ENCODE data around the gene TESK2. TPM values are rescaled to one million over a fixed set of nuclear protein-coding genes. Genes with fewer than 3 reads are reported as not detected.

Gene TESK2
- polyA plus RNA-seq, 1 donor = 12.8 TPM

DNA sequence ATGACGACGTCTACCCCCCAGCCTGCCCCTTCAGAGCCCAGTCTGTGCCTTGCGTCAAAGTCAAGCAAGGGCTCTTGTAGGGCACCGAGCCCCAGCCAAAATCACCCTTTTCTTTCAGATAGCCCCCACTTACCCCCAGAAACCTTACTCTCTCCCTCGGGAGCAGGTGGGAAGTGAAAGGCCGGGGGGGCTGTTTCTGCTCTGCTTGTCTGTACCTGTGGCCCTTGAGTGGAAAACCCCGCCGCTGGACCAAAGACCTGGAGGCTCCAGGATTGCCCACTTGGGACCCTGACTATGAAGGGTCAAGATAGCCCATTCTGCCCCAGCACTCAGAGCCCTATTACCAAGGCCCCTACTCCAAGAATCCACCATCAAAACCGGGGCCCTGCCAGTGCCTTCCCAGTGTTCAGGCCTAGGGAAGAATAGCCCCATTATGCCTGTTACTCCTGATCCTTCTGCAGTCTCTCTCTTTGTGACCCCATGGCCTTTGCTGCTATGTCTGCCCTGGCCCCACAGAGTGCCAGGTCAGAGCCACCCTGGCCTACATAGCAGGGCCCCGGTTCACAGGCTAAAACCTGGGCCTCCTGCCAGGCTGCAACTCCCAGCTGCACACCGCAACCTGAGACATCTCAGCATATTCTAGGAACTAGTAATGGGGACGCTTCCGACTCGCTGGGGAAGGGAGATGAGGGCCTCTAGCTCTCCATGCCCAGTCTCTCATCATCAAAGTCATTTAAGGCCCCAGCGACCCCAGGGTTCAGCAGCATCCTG, 186.5 kb downstream of the TESK2 start:
- peaks cover 11% of the 10 kb centered on the region for H3K4me1 ChIP-seq (ENCODE audit: control insufficient read depth, insufficient read depth, low read length)
- no peaks in the 10 kb centered on the region for H3K9me3 ChIP-seq (ENCODE audit: control insufficient read depth, low read depth, low read length)
- no peaks in the 10 kb centered on the region for H3K27me3 ChIP-seq (ENCODE audit: control insufficient read depth, insufficient read depth, low read length)
- H3K36me3 ChIP-seq (ENCODE audit: control insufficient read depth, insufficient read depth, low read length) = no peaks in the 10 kb centered on the region
- DNase-seq = peak in 1 of 2 donors; percentile 46
- no CpG with 5 or more reads among the region's 15 CpGs for WGBS (ENCODE audit: insufficient coverage, low lambda C conversion rate)
- H3K27ac ChIP-seq (ENCODE audit: low read length) = peak overlapping the region; percentile 93
- H3K4me3 ChIP-seq (ENCODE audit: low read length) = peak overlapping the region; percentile 78

DNA sequence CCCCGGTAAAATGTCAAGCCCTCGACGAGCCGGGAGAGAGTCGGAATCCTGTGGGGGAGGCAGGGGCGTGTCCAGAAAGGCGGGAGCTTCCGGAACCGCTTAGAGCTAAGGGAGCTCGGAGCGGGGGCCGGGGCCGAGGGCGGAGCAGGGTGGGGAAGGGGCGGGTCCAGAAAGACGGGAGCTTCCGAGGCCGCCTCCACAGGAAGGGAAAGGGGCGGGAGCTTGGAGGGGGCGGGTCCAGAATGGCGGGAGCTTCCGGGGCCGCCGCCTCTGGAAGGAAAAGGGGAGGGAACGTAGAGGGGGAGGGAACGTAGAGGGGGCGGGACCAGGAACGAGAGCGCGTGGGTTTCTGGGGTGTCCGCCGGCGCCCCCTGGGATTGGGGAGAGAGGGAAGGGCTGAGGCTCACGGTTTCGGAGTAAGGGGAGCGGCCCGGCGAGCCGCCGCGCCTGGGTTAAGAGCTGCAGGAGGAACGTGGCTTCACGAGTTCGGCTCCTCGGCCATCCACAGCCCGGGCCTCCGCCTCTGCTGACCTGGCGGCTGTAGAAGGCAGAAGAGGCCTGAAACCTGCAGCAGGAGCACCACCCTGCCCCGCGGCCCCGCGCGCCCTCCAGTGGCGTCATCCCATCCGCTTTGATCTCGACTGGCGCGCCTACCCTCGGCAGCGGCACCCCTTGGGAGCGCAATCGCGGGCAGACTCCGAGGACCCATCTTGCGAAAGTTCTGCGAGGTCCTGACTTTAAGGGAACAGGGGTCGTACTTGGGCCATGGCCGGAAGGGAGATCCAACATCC, 187.2 kb downstream of the TESK2 start:
- no CpG with 5 or more reads among the region's 68 CpGs for WGBS (ENCODE audit: insufficient coverage, low lambda C conversion rate)
- Histone ChIP-seq H3K36me3 (ENCODE audit: control insufficient read depth, insufficient read depth, low read length) (no peaks in the 10 kb centered on the region), H3K27me3 (ENCODE audit: control insufficient read depth, insufficient read depth, low read length) (no peaks in the 10 kb centered on the region), H3K4me1 (ENCODE audit: control insufficient read depth, insufficient read depth, low read length) (peaks cover 11% of the 10 kb centered on the region), H3K4me3 (ENCODE audit: low read length) (peak overlapping the region; percentile 85), H3K27ac (ENCODE audit: low read length) (peak overlapping the region; percentile 93), H3K9me3 (ENCODE audit: control insufficient read depth, low read depth, low read length) (no peaks in the 10 kb centered on the region)
- peak; percentile 98 for DNase-seq

DNA sequence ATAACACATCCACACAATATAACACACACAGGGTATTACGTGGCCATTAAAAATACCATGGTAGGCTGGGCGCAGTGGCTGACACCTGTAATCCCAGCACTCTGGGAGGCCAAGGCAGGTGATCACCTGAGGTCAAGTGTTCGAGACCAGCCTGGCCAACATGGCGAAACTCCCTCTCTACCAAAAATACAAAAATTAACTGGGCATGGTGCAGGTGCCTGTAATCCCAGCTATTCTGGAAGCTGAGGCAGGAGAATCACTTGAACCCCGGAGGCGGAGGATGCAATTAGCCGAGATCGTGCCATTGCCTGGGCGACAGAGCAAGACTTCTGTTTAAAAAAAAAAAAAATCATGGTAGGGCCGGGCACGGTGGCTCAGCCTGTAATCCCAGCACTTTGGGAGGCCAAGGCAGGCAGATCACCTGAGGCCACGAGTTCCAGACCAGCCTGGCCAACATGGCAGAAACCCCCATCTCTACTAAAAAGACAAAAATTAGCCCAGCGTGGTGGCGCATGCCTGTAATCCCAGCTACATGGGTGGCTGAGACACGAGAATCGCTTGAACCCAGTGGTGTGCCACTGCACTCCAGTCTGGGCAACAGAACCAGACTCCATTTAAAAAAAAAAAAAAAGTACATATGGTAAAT, 188.3 kb downstream of the TESK2 start:
- 100% methylated on average over 1 of the region's 16 CpGs for WGBS (ENCODE audit: insufficient coverage, low lambda C conversion rate)
- H3K27ac ChIP-seq (ENCODE audit: low read length) = no peak overlapping the region
- no peak for DNase-seq

DNA sequence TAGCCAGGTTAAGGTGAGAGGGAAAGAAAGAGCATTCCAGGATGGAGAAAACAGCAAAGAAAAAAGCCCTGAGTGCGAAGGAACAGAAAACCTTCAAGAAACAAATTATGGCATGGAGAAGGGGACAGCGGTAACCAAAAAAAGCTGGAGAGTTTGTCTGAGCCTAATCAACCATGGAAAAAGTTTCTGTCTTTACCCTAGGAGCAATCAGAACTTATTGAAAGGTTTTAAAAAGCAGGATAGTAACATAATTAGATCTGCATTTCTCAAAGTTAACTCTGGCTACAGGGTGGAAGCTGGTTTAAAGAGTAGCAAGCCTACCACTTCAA, 190.3 kb downstream of the TESK2 start:
- 75% methylated on average over 2 of the region's 2 CpGs for WGBS (ENCODE audit: insufficient coverage, low lambda C conversion rate)
- Histone ChIP-seq H3K9me3 (ENCODE audit: control insufficient read depth, low read depth, low read length) (no peaks in the 10 kb centered on the region), H3K36me3 (ENCODE audit: control insufficient read depth, insufficient read depth, low read length) (no peaks in the 10 kb centered on the region), H3K4me3 (ENCODE audit: low read length) (no peak overlapping the region), H3K4me1 (ENCODE audit: control insufficient read depth, insufficient read depth, low read length) (peaks cover 17% of the 10 kb centered on the region), H3K27me3 (ENCODE audit: control insufficient read depth, insufficient read depth, low read length) (no peaks in the 10 kb centered on the region), H3K27ac (ENCODE audit: low read length) (no peak overlapping the region)
- DNase-seq = no peak

More for the DNA sequence above, 188.3 kb downstream of the TESK2 start:
- Histone ChIP-seq H3K9me3 (ENCODE audit: control insufficient read depth, low read depth, low read length) (no peaks in the 10 kb centered on the region), H3K27me3 (ENCODE audit: control insufficient read depth, insufficient read depth, low read length) (no peaks in the 10 kb centered on the region), H3K4me1 (ENCODE audit: control insufficient read depth, insufficient read depth, low read length) (peaks cover 14% of the 10 kb centered on the region), H3K36me3 (ENCODE audit: control insufficient read depth, insufficient read depth, low read length) (no peaks in the 10 kb centered on the region), H3K4me3 (ENCODE audit: low read length) (peak overlapping the region; percentile 85)

DNA sequence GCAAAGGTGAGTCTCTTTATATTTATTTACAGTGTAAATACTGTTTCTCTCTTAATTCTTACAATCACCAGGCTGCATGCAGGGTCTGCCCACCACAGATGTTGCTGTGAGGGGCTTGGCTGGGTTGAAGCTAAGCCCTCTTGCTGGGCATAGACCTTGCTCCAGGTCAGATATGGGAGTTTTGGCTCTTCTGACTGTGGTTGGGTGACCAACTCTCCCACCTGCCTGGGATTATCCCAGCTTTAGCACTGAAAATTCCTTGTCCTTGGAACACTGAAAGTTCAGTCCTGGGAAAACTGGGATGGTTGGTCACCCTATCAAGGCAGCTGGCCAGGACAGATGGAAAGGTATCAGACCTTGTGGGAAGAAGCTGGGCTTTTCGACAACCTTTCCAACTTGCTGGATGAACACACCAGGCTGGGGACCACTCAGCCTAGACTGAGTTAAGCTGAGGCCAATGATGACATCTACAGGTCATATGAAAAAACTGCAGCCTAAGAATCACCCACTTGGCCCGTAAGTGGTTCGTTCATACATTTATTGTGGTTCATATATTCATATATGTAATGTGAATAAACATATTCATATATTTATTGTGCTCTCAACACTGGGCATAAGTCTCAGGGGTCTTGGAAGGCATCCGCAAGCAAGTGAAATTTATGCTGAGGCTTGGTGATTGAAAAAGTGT, 190.8 kb downstream of the TESK2 start:
- no peaks in the 10 kb centered on the region for H3K27me3 ChIP-seq (ENCODE audit: control insufficient read depth, insufficient read depth, low read length)
- H3K27ac ChIP-seq (ENCODE audit: low read length) = no peak overlapping the region
- H3K4me3 ChIP-seq (ENCODE audit: low read length) = no peak overlapping the region
- no CpG with 5 or more reads among the region's 4 CpGs for WGBS (ENCODE audit: insufficient coverage, low lambda C conversion rate)
- H3K9me3 ChIP-seq (ENCODE audit: control insufficient read depth, low read depth, low read length) = no peaks in the 10 kb centered on the region
- H3K36me3 ChIP-seq (ENCODE audit: control insufficient read depth, insufficient read depth, low read length) = no peaks in the 10 kb centered on the region
- peak; percentile 53 to 60 for DNase-seq
- peaks cover 17% of the 10 kb centered on the region for H3K4me1 ChIP-seq (ENCODE audit: control insufficient read depth, insufficient read depth, low read length)

DNA sequence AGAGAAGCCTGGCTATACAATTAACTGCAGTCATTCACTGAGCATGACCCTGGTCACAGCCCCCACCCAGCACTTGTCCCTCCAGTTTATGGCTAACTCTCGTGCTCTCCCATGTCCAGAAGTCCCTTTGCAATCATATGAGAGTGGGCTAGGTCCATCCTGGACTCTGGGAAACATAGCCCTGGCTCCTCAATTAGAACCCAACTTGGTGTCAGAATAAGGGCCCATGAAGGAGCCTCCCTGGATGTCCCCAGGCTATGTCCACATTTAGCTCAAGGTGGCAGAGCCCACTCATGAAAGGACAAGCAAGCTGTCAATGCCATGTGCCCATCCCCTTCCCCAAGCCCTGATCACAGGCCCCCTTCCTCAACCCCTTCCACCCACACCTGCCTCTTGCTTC, 191.7 kb downstream of the TESK2 start:
- Histone ChIP-seq H3K4me3 (ENCODE audit: low read length) (no peak overlapping the region), H3K4me1 (ENCODE audit: control insufficient read depth, insufficient read depth, low read length) (peaks cover 10% of the 10 kb centered on the region), H3K27me3 (ENCODE audit: control insufficient read depth, insufficient read depth, low read length) (no peaks in the 10 kb centered on the region), H3K27ac (ENCODE audit: low read length) (no peak overlapping the region), H3K9me3 (ENCODE audit: control insufficient read depth, low read depth, low read length) (no peaks in the 10 kb centered on the region), H3K36me3 (ENCODE audit: control insufficient read depth, insufficient read depth, low read length) (no peaks in the 10 kb centered on the region)
- no peak for DNase-seq
- no CpG with 5 or more reads among the region's 1 CpG for whole genome bisulfite sequencing (ENCODE audit: insufficient coverage, low lambda C conversion rate)

DNA sequence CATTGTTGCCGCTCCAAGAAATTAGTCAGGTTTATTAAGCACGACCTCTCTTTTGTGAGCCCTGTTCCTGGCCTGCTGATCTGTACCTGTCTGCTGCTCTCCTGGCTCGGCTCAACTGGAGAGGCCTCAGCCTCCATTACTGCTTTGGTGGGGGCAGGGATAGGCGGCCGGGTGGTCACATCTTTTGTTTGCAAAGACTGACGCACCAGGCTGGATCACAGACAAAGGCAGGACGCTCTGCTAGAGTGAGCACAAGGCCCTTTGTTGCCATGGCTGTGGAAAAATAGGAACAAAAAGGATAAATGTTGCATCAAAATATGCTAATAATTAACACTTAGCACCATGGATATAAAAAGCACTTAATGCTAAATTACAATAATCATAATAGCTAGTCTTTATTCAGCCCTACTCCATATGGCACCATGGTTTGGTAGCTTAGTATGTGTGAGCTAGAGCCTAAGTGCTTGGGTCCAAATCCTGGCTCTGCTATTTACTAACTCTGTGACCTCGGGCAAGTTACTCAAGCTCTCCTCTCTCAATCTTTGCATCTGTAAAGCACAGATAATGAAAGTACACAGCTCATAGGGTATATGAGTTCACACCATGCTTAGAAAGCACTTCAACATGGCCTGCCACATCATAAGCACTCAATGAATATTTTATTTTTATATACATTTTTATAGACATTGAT, 193.2 kb downstream of the TESK2 start:
- H3K27ac ChIP-seq (ENCODE audit: low read length) = no peak overlapping the region
- no CpG with 5 or more reads among the region's 8 CpGs for WGBS (ENCODE audit: insufficient coverage, low lambda C conversion rate)
- no peak overlapping the region for H3K4me3 ChIP-seq (ENCODE audit: low read length)
- DNase-seq = peak; percentile 26 to 55
- no peaks in the 10 kb centered on the region for H3K9me3 ChIP-seq (ENCODE audit: control insufficient read depth, low read depth, low read length)
- H3K36me3 ChIP-seq (ENCODE audit: control insufficient read depth, insufficient read depth, low read length) = no peaks in the 10 kb centered on the region
- H3K27me3 ChIP-seq (ENCODE audit: control insufficient read depth, insufficient read depth, low read length) = no peaks in the 10 kb centered on the region
- peaks cover 6% of the 10 kb centered on the region for H3K4me1 ChIP-seq (ENCODE audit: control insufficient read depth, insufficient read depth, low read length)

Other genes with a start within 250 kb of the TESK2 start
- gene HPDL, start 164.3 kb downstream of the TESK2 start, polyA plus RNA-seq = 4.9 TPM
- gene TOE1, start 151.0 kb downstream of the TESK2 start, polyA plus RNA-seq = 13.4 TPM
- 34.1 TPM for gene MUTYH, start 150.7 kb downstream of the TESK2 start, polyA plus RNA-seq
- gene CCDC163, start 8.9 kb upstream of the TESK2 start, polyA plus RNA-seq = 1.9 TPM
- gene MMACHC, start 9.1 kb upstream of the TESK2 start, polyA plus RNA-seq = 5.7 TPM
- gene PRDX1, start 30.7 kb upstream of the TESK2 start, polyA plus RNA-seq = 239 TPM
- 256 TPM for gene AKR1A1, start 59.7 kb upstream of the TESK2 start, polyA plus RNA-seq
- gene NASP, start 92.9 kb upstream of the TESK2 start, polyA plus RNA-seq = 153 TPM
- gene CCDC17, start 132.9 kb upstream of the TESK2 start, polyA plus RNA-seq = 0.88 TPM
- 99.3 TPM for gene GPBP1L1, start 195.4 kb upstream of the TESK2 start, polyA plus RNA-seq
- gene TMEM69, start 197.0 kb upstream of the TESK2 start, polyA plus RNA-seq = 42.7 TPM

Measured in large intestine (tissue), 3 donors.